HG03095 (cell line): Measurements from ENCODE around the gene SLC2A9.
"Not testable (repeated sequence)": the region's sequence is repeated elsewhere in the genome, so short reads cannot be mapped to it uniquely, and the experiment has no call there.

Source experiments
- ATAC-seq: cut with Tn5 transposase; IDR thresholded peaks from one replicate; pipeline ENCODE4 v1.9.1; 2021; ENCODE audit warnings: moderate library complexity; ENCODE audit not compliant: unreplicated experiment

The SLC2A9 gene

GRCh38 chr4:9847968-9848748 is 173.1 kb downstream of the SLC2A9 start:
- ATAC-seq = no peak

GRCh38 chr4:9845791-9846493 is 175.4 kb downstream of the SLC2A9 start:
- no peak for ATAC-seq

GRCh38 chr4:9841072-9841471 is 180.2 kb downstream of the SLC2A9 start:
- no peak for ATAC-seq

- no peak for ATAC-seq
Observed at GRCh38 chr4:9835430-9835829, 185.9 kb downstream of the SLC2A9 start.

- no peak for ATAC-seq
Observed at GRCh38 chr4:9833421-9833820, 187.9 kb downstream of the SLC2A9 start.

GRCh38 chr4:9832640-9833039 is 188.7 kb downstream of the SLC2A9 start:
- no peak for ATAC-seq

- no peak for ATAC-seq
Observed at GRCh38 chr4:9826551-9826950, 194.7 kb downstream of the SLC2A9 start.

- ATAC-seq = no peak
Observed at GRCh38 chr4:9825049-9825448, 196.2 kb downstream of the SLC2A9 start.

- ATAC-seq = no peak
Observed at GRCh38 chr4:9820343-9820742, 201.0 kb downstream of the SLC2A9 start.

GRCh38 chr4:9816285-9816684 is 205.0 kb downstream of the SLC2A9 start:
- ATAC-seq = no peak

GRCh38 chr4:9812501-9813340 is 208.6 kb downstream of the SLC2A9 start:
- peak; percentile 79 for ATAC-seq

- no peak for ATAC-seq
Observed at GRCh38 chr4:9811806-9812205, 209.5 kb downstream of the SLC2A9 start.

- ATAC-seq = no peak
Observed at GRCh38 chr4:9808077-9808476, 213.2 kb downstream of the SLC2A9 start.

GRCh38 chr4:9804918-9805317 is 216.4 kb downstream of the SLC2A9 start:
- no peak for ATAC-seq

GRCh38 chr4:9800848-9801247 is 220.4 kb downstream of the SLC2A9 start:
- no peak for ATAC-seq

- not testable (repeated sequence) for ATAC-seq
Observed at GRCh38 chr4:9796641-9797040, 224.7 kb downstream of the SLC2A9 start.

- ATAC-seq = no peak
Observed at GRCh38 chr4:9792381-9792780, 228.9 kb downstream of the SLC2A9 start.

- ATAC-seq = not testable (repeated sequence)
Observed at GRCh38 chr4:9785891-9786290, 235.4 kb downstream of the SLC2A9 start.

GRCh38 chr4:9782136-9782436 is 239.2 kb downstream of the SLC2A9 start:
- no peak for ATAC-seq

- ATAC-seq = no peak
Observed at GRCh38 chr4:9781343-9782135, 239.8 kb downstream of the SLC2A9 start, which contains the start of gene DRD5. Gene DRD5, plus strand, starts transcription at chr4:9781634. Its CDS starts 396 bp downstream, at chr4:9782030.
